Stomach (tissue), 4 donors: ENCODE results near the gene RHCG.

ENCODE experiments used
- CTCF ChIP-seq, 7 experiments: fragments of 450-650 bp in 4 of 7; fragments of 200-600 bp in 3 of 7; sonication (generic) in 3 of 7; IDR thresholded peaks; one replicate each; pipeline ENCODE4 v1.5.1; 2016 to 2019; ENCODE audit warnings: antibody characterized with exemption in 7 of 7, control low read depth in 2 of 7, mild to moderate bottlenecking in 1 of 7
- EP300 ChIP-seq: sonication (generic); formaldehyde crosslinking; IDR thresholded peaks from one replicate; pipeline ENCODE4 v1.6.1; 2017; ENCODE audit warnings: antibody characterized with exemption
- POLR2A ChIP-seq, 4 donors: fragments of 450-650 bp; IDR thresholded peaks; one replicate each; pipeline ENCODE4 v1.6.1; 2016; ENCODE audit warnings: antibody characterized with exemption in 4 of 4, control low read depth in 2 of 4, mild to moderate bottlenecking in 1 of 4, moderate library complexity in 1 of 4
- POLR2AphosphoS5 ChIP-seq, 3 donors: sonication (generic); formaldehyde crosslinking; IDR thresholded peaks; one replicate each; pipeline ENCODE4 v1.6.1; 2016; ENCODE audit warnings: antibody characterized with exemption in 3 of 3

DNA sequence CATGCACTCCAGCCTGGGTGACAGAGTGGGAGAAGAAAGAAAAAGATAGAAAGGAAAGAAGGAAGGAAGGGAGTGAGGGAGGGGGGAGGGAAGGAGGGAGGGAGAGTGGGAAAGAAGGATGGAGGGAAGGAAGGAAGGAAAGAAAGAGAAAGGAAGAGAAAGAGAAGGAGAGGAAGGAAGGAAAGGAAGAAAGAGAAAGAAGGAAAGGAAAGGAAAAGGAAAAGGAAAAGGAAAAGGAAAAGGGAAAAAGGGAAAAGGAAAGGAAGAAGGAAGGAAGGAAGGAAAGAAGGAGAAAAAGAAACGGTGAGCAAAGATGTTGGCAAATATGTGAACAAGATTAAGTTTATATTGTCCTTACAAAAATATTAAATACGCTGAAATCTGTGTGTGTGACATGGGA is 42.6 kb upstream of the RHCG start:
- TF ChIP-seq CTCF (IDR thresholded peaks at IDR 0.05) (no peak), POLR2A (IDR thresholded peaks at IDR 0.05) (no peak), EP300 (no peak), POLR2AphosphoS5 (IDR thresholded peaks at IDR 0.05) (no peak)
